GM13977 (cell line): ENCODE results near the gene FMR1NB.

Experiments used
- DNase-seq: peaks from one replicate; pipeline ENCODE4 v3.0.0; 2012; ENCODE audit warnings: low spot score
- in situ Hi-C: fragments of 300-500 bp; cut with MboI; formaldehyde crosslinking; loops from one replicate; pipeline ENCODE4 v1.12.0; 2022; ENCODE audit warnings: low sequenced_read_pairs, low pct_unique_long_range_greater_than_20kb, mixed read lengths, inconsistent platforms; ENCODE audit not compliant: unreplicated experiment
- TF ChIP-seq, protein P1 (sequence below): IDR thresholded peaks from 2 replicates; pipeline ENCODE4 v1.5.1; 2012; ENCODE audit warnings: mild to moderate bottlenecking, control low read depth; ENCODE audit not compliant: insufficient read depth; ENCODE audit errors: extremely low read depth, missing control alignments

Gene FMR1NB

DNA sequence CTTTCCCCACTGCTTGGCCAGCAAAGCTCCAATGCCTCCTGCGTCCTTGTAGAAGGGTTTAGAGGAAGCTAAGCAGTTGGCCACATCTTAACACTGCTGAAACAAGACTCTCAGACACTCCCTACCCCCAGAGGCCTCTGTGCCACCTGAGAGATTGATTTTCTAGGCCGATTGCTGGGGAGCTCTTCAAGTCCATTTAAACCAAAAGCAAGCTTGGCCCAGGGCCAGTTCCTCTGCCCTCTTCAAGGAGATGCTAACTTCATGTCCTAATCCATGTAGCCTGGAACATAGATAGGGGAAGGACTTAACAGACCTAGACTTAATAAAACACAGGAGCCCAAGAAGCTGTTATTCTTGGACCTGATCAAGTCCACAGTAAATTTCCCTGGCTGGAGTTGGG, 27.2 kb upstream of the FMR1NB start:
- DNase-seq: no peak
- TF ChIP-seq, protein P1, sequence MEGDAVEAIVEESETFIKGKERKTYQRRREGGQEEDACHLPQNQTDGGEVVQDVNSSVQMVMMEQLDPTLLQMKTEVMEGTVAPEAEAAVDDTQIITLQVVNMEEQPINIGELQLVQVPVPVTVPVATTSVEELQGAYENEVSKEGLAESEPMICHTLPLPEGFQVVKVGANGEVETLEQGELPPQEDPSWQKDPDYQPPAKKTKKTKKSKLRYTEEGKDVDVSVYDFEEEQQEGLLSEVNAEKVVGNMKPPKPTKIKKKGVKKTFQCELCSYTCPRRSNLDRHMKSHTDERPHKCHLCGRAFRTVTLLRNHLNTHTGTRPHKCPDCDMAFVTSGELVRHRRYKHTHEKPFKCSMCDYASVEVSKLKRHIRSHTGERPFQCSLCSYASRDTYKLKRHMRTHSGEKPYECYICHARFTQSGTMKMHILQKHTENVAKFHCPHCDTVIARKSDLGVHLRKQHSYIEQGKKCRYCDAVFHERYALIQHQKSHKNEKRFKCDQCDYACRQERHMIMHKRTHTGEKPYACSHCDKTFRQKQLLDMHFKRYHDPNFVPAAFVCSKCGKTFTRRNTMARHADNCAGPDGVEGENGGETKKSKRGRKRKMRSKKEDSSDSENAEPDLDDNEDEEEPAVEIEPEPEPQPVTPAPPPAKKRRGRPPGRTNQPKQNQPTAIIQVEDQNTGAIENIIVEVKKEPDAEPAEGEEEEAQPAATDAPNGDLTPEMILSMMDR: no peak
- in situ Hi-C loops: no loop called here

DNA sequence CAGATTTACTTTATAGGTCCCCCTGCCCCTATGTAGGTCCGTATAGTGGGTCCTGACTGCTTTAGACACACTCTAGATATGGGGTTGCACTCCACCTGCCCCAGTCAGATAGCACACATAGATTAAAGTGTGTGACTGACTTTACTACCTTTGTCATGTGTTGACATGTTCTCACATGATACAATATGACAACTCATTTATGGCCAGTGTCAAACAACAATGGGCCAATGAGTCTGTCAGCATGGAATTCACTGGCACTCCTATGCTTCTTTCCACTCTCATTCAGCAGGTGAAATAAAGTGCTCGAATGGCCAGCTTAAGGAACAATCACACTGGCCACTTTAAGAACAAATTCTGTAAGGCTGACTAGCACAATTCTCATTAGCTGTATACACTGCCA, 23.8 kb upstream of the FMR1NB start:
- in situ Hi-C loops: no loop called here
- no peak for DNase-seq
- TF ChIP-seq, protein P1: no peak

DNA sequence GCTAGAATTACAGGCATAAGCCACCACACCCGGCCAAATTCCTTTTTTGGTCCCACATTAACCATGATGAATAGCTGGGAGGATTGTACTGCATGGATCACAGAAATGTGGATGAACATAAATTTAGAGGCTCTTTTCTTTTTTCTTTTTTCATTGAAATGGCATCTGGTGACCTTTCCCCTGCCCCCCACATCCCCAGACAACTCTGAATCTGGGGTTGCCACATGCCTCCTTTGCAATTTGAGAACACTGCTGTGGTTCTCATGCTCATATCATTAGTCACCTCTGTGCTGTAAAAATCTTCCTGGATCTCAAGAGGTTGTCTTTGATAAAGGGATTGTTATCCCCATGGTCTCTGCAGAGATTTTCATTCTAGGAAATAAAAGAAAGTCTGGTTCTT, 22.8 kb upstream of the FMR1NB start:
- no peak for DNase-seq
- in situ Hi-C loops: no loop called here
- TF ChIP-seq, protein P1: no peak

DNA sequence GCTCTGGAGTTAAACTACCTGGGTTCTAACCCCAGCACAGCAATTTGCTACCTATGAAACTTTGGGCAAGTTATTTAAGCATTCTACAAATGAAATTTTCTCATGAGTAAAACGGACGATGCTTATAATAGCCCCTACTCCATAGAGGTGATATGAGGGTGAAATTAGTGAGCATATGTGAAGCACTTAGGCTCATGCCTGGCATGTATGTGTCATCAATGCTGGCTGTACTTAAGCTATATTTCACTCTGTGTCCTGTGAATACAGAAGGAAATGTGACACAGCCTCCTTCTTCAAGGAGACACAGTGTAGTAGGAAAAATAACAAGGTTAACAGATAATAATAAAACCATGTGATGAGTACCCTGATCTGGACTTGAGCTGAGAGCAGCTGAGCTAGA, 20.4 kb upstream of the FMR1NB start:
- no peak for DNase-seq
- TF ChIP-seq, protein P1: no peak
- in situ Hi-C loops: no loop called here

DNA sequence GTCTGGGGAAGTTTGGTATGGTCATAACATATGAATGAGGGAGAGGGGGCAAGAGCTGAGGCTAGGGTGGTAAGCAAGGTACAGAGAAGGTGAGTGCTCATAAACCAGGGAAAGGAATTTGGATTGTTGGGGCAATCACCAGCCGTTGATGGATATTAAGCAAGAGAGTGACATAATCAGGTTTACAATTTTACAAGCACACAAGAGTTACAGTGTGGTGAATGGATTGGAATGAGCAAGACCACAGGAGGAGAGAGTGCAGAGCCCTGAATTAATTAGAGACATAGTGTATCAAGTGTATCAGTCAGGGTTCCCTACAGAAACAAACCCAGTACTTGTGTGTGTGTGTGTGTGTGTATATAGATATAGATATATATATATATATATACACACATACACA, 18.7 kb upstream of the FMR1NB start:
- DNase-seq: no peak
- in situ Hi-C loops: no loop called here
- TF ChIP-seq, protein P1: no peak

DNA sequence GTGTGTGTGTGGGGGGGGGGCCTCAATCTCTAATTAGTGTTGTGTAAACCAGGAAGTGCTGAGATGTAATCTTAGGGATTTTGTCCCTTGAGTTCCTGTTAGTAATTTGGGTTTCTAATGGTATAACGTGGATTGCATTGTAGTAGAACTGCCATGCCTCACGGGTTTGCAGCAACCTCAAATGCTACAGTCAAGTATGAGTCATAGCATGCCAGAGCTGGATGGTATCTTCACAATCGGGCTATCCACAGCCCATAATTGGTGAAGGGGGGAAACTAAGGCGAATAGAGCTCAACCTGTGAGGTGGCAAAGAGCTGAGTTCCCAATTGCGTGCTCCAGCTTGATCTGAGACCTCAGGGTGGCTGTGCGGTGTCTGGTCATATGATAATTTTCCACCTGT, 2.2 kb upstream of the FMR1NB start:
- TF ChIP-seq, protein P1: no peak
- no peak for DNase-seq
- in situ Hi-C loops: no loop called here

DNA sequence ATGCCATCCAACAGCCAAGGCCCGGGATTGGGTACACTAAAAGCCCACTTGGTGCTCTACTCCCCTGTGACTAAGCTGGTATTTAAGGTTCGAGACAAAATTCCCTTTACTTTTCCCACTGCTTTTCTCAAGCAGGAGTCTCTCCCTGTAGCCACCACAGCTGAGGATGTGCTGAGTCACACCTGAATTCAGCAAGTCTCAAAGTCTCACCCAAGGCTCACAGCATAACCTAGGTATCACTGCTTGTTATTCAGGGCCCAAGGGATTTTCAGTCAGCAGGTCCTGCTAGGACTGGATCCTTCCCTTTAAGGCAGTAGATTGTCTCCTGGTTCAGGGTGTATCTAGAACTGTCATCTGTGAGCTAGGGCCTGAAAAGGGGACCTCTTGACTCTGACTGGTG, 39.2 kb downstream of the FMR1NB start:
- TF ChIP-seq, protein P1: no peak
- in situ Hi-C loops: no loop called here
- DNase-seq: no peak
